Trophoblast cell (in vitro differentiated cells and primary cell): ENCODE results near the gene RNF11.

Source experiments
- DNase-seq, 2 donors: peaks; one replicate each; pipeline ENCODE4 v3.0.0-alpha.2; 2016
- H2AFZ ChIP-seq: 2 replicates; pipeline ENCODE4 v1.6.1; 2013; ENCODE audit warnings: low read length, moderate library complexity, mild to moderate bottlenecking; ENCODE audit not compliant: insufficient read depth, poor library complexity
- H2AK5ac ChIP-seq: 2 replicates; pipeline ENCODE4 v1.6.1; 2013; ENCODE audit warnings: mild to moderate bottlenecking, low read length
- H2BK120ac ChIP-seq: 2 replicates; pipeline ENCODE4 v1.6.1; 2013; ENCODE audit warnings: low read length, mild to moderate bottlenecking, moderate library complexity; ENCODE audit not compliant: insufficient read depth, poor library complexity
- H2BK12ac ChIP-seq: 2 replicates; pipeline ENCODE4 v1.6.1; 2013; ENCODE audit warnings: mild to moderate bottlenecking, low read length, moderate library complexity
- H2BK5ac ChIP-seq: 2 replicates; pipeline ENCODE4 v1.6.1; 2013; ENCODE audit warnings: low read length, low read depth, moderate library complexity, mild to moderate bottlenecking; ENCODE audit not compliant: poor library complexity
- H3K14ac ChIP-seq: 2 replicates; pipeline ENCODE4 v1.6.1; 2013; ENCODE audit warnings: mild to moderate bottlenecking, low read length
- H3K18ac ChIP-seq: 2 replicates; pipeline ENCODE4 v1.6.1; 2013; ENCODE audit warnings: mild to moderate bottlenecking, low read length
- H3K23ac ChIP-seq: 2 replicates; pipeline ENCODE4 v1.6.1; 2013; ENCODE audit warnings: low read length
- H3K27ac ChIP-seq: 2 replicates; pipeline ENCODE4 v1.5.1; 2013; ENCODE audit warnings: low read depth, mild to moderate bottlenecking, inconsistent platforms, low read length, moderate library complexity
- H3K27me3 ChIP-seq: 2 replicates; pipeline ENCODE4 v1.6.1; 2013; ENCODE audit warnings: inconsistent platforms, mild to moderate bottlenecking, low read length, moderate library complexity; ENCODE audit not compliant: insufficient read depth
- H3K36me3 ChIP-seq, 2 experiments: 1 replicate in 1 of 2; 2 replicates in 1 of 2; pipeline ENCODE4 v1.6.1; 2013; ENCODE audit warnings: low read length in 2 of 2, mild to moderate bottlenecking in 2 of 2, moderate library complexity in 1 of 2; ENCODE audit not compliant: insufficient read depth in 2 of 2, control insufficient read depth in 1 of 2
- H3K4ac ChIP-seq: 2 replicates; pipeline ENCODE4 v1.6.1; 2013; ENCODE audit warnings: low read depth, mild to moderate bottlenecking, low read length, moderate library complexity
- H3K4me1 ChIP-seq, 2 experiments: 1 replicate in 1 of 2; 2 replicates in 1 of 2; pipeline ENCODE4 v1.6.1; 2013; ENCODE audit warnings: low read length in 2 of 2, mild to moderate bottlenecking in 2 of 2, moderate library complexity in 1 of 2; ENCODE audit not compliant: insufficient read depth in 2 of 2, control insufficient read depth in 1 of 2
- H3K4me2 ChIP-seq: 2 replicates; pipeline ENCODE4 v1.6.1; 2013; ENCODE audit warnings: inconsistent platforms, mild to moderate bottlenecking, low read length, moderate library complexity
- H3K4me3 ChIP-seq: 2 replicates; pipeline ENCODE4 v1.5.1; 2013; ENCODE audit warnings: mild to moderate bottlenecking, low read depth, low read length, inconsistent platforms
- H3K79me1 ChIP-seq: one replicate; pipeline ENCODE4 v1.6.1; 2013; ENCODE audit warnings: low read length
- H3K79me2 ChIP-seq: 2 replicates; pipeline ENCODE4 v1.6.1; 2013; ENCODE audit warnings: low read length, mild to moderate bottlenecking; ENCODE audit not compliant: control insufficient read depth, insufficient read depth, poor library complexity
- H3K9ac ChIP-seq: 2 replicates; pipeline ENCODE4 v1.6.1; 2013; ENCODE audit warnings: mild to moderate bottlenecking, low read length
- H3K9me3 ChIP-seq: 2 replicates; pipeline ENCODE4 v1.6.1; 2013; ENCODE audit warnings: low read depth, mild to moderate bottlenecking, control low read depth, inconsistent platforms, low read length; ENCODE audit not compliant: insufficient read depth
- H4K12ac ChIP-seq: 2 replicates; pipeline ENCODE4 v1.6.1; 2013; ENCODE audit warnings: low read depth, mild to moderate bottlenecking, low read length, moderate library complexity
- H4K8ac ChIP-seq: 2 replicates; pipeline ENCODE4 v1.6.1; 2013; ENCODE audit warnings: low read depth, mild to moderate bottlenecking, low read length, moderate library complexity
- H4K91ac ChIP-seq: one replicate; pipeline ENCODE4 v1.6.1; 2013; ENCODE audit warnings: low read depth, mild to moderate bottlenecking, low read length, moderate library complexity
- WGBS: extraction: QIAGEN DNeasy Blood & Tissue Kit; methylation state at CpG from one replicate; pipeline ENCODE4 v1.1.7; 2013; ENCODE audit warnings: missing lambda C conversion rate; ENCODE audit not compliant: insufficient read length, insufficient coverage; ENCODE audit errors: extremely low coverage; 5-methylcytosine and 5-hydroxymethylcytosine counted together

RNF11 gene

DNA sequence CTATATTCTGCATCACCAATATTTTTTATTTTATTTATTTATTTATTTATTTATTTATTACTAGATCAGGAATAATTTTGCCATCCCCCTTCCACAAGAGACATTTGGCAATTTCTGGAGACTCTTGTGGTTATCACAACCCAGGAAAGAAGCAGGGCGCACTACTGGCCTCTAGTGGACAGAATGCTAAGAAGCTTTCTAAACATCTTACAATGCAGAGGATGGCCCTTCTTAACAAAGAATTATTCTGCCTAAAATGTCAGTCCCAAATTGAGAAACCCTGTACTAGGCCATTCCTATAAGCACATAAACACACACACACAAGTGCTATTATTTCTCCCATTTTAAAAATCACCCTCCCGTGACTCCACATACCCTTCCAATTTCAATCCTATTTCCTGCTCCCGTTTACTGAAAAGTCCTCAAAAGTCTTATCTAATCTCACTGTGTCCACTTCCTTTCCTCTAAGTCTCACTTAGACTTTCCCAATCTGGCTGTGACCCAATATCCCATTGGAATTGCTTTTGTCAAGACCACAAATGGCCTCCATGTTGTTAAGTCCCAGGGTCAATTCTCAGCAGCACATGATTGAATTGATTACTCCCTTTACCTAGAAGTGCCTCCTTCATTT, 43.7 kb upstream of the RNF11 start:
- Histone ChIP-seq H2BK5ac (no peak overlapping the region), H3K79me2 (no peaks in the 10 kb centered on the region), H3K18ac (no peak overlapping the region), H3K9ac (no peak overlapping the region), H3K14ac (no peak overlapping the region), H3K9me3 (no peaks in the 10 kb centered on the region), H3K36me3 (no peaks in the 10 kb centered on the region), H4K12ac (no peak overlapping the region), H3K27ac (no peak overlapping the region), H2BK120ac (no peak overlapping the region), H4K8ac (no peak overlapping the region), H3K4me3 (no peak overlapping the region), H2AK5ac (no peak overlapping the region), H2AFZ (no peak overlapping the region), H2BK12ac (no peak overlapping the region), H3K4me2 (no peak overlapping the region), H3K4me1 (no peaks in the 10 kb centered on the region), H3K4ac (no peak overlapping the region), H3K79me1 (no peaks in the 10 kb centered on the region), H3K23ac (no peak overlapping the region), H4K91ac (no peak overlapping the region), H3K27me3 (no peaks in the 10 kb centered on the region)
- WGBS, result 100% methylated on average over 2 of the region's 3 CpGs
- DNase-seq, result peak; percentile 66 to 93

DNA sequence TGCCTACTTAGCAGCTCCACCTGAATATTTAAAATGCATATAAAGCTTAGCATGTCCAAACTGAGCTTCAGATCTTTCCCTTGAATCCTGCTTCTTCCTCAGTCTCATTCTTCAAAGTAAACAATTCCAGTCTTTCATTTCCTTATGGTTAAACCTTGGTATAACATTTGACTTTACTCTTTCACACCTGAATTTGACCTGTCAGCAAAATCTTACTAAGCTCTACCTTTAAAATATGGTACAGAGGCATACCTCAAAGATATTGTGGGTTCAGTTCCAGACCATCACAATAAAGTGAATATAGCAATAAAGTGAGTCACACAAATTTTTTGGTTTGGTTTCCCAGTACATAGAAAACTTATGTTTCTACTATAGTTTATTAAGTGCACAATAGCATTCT, 42.5 kb upstream of the RNF11 start:
- Histone ChIP-seq H2AFZ (no peak overlapping the region), H3K4me1 (no peaks in the 10 kb centered on the region), H4K91ac (no peak overlapping the region), H3K79me1 (no peaks in the 10 kb centered on the region), H3K36me3 (no peaks in the 10 kb centered on the region), H3K23ac (no peak overlapping the region), H3K14ac (no peak overlapping the region), H2AK5ac (no peak overlapping the region), H4K12ac (no peak overlapping the region), H3K18ac (no peak overlapping the region), H3K4me2 (no peak overlapping the region), H3K9me3 (no peaks in the 10 kb centered on the region), H2BK120ac (no peak overlapping the region), H3K9ac (no peak overlapping the region), H3K4ac (no peak overlapping the region), H2BK5ac (no peak overlapping the region), H3K79me2 (no peaks in the 10 kb centered on the region), H3K27ac (no peak overlapping the region), H3K4me3 (no peak overlapping the region), H3K27me3 (no peaks in the 10 kb centered on the region), H2BK12ac (no peak overlapping the region), H4K8ac (no peak overlapping the region)
- DNase-seq, result no peak

DNA sequence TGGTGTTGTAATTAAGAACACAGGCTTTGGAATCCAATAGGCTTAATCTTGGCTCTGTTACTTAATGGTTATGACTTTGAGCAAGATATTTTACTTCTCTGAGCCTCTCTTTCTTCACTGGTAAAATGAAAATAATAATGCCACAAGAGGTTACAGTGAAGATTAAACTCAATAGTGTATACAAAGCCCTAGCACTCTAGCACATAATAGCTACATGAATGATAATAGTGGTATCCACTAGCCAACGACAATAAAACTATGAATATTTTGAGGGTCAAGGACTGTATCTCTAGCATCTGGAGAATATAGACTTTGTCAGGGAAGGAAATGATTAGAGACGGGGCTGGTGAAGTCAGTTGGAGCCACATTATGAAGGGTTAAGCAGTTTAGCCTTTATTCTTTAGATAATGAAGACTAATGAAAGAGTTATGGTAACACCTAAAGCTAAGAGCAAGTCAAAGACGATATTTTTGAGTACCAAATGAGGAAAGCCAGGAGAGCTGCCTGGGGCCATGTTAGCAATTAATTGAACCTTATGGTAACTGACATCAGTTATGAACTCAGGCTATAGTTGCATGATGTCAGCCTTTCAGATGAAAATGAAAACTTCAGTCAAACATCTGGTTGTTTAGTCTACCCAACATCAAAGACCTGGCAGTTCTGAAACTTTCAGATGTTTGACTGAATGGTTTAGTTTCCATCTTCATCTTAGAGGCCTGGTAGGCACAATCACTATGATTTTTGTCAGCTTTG, 32.8 kb upstream of the RNF11 start:
- Histone ChIP-seq H3K9ac (no peak overlapping the region), H3K4ac (no peak overlapping the region), H3K4me1 (no peaks in the 10 kb centered on the region), H3K27me3 (no peaks in the 10 kb centered on the region), H3K4me2 (no peak overlapping the region), H2BK12ac (no peak overlapping the region), H4K91ac (no peak overlapping the region), H3K79me2 (no peaks in the 10 kb centered on the region), H2AFZ (no peak overlapping the region), H2BK120ac (no peak overlapping the region), H2BK5ac (no peak overlapping the region), H3K18ac (no peak overlapping the region), H3K27ac (no peak overlapping the region), H3K4me3 (no peak overlapping the region), H3K79me1 (no peaks in the 10 kb centered on the region), H4K12ac (no peak overlapping the region), H3K36me3 (no peaks in the 10 kb centered on the region), H4K8ac (no peak overlapping the region), H3K9me3 (no peaks in the 10 kb centered on the region), H3K23ac (no peak overlapping the region), H2AK5ac (no peak overlapping the region), H3K14ac (no peak overlapping the region)
- no CpG with 5 or more reads among the region's 3 CpGs for WGBS
- no peak for DNase-seq

DNA sequence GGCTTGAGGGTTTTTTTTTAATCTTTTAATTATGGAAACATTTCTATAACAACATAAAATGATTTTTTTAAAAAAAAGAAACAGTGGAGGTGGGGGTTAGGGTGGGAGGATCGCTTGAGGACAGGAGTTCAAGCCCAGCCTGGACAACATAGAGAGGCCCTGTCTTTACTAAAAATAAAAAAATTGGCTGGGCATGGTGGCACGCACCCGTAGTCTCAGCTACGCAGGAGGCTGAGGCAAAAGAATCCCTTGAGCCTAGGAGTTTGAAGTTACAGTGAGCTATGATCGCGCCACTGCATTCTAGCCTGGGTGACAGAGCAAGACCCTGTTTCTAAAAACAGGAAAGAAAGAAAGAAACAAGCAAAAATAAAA, 32.2 kb upstream of the RNF11 start:
- H2BK120ac ChIP-seq, result no peak overlapping the region
- H3K27me3 ChIP-seq, result no peaks in the 10 kb centered on the region
- H3K9me3 ChIP-seq, result no peaks in the 10 kb centered on the region
- no peak overlapping the region for H3K4me3 ChIP-seq
- H3K4me2 ChIP-seq, result no peak overlapping the region
- no peak overlapping the region for H2BK12ac ChIP-seq
- H2AFZ ChIP-seq, result no peak overlapping the region
- no peak overlapping the region for H2AK5ac ChIP-seq
- no peak overlapping the region for H3K4ac ChIP-seq
- H2BK5ac ChIP-seq, result no peak overlapping the region
- no peak overlapping the region for H4K91ac ChIP-seq
- H3K18ac ChIP-seq, result no peak overlapping the region
- no peaks in the 10 kb centered on the region for H3K36me3 ChIP-seq
- WGBS, result no CpG with 5 or more reads among the region's 6 CpGs
- no peak overlapping the region for H4K12ac ChIP-seq
- no peak overlapping the region for H3K9ac ChIP-seq
- no peak for DNase-seq
- no peaks in the 10 kb centered on the region for H3K79me1 ChIP-seq
- H3K23ac ChIP-seq, result no peak overlapping the region
- no peak overlapping the region for H3K14ac ChIP-seq
- no peak overlapping the region for H3K27ac ChIP-seq
- H3K79me2 ChIP-seq, result no peaks in the 10 kb centered on the region
- no peaks in the 10 kb centered on the region for H3K4me1 ChIP-seq
- H4K8ac ChIP-seq, result no peak overlapping the region
